BLaER1 (cell line): ENCODE measurements around the gene MCM6.

Experiments
- H3K27ac ChIP-seq: shearing (Covaris generic); formaldehyde crosslinking; 2 replicates; pipeline ENCODE4 v1.8.1; 2022
- H3K27me3 ChIP-seq: shearing (Covaris generic); formaldehyde crosslinking; 2 replicates; pipeline ENCODE4 v1.8.1; 2022
- H3K36me3 ChIP-seq: shearing (Covaris generic); formaldehyde crosslinking; 2 replicates; pipeline ENCODE4 v1.8.1; 2022
- H3K4me1 ChIP-seq: shearing (Covaris generic); formaldehyde crosslinking; 2 replicates; pipeline ENCODE4 v1.8.1; 2022
- H3K4me2 ChIP-seq: shearing (Covaris generic); formaldehyde crosslinking; 2 replicates; pipeline ENCODE4 v1.8.1; 2022
- H3K4me3 ChIP-seq: shearing (Covaris generic); formaldehyde crosslinking; 2 replicates; pipeline ENCODE4 v1.8.1; 2022
- H3K9ac ChIP-seq: shearing (Covaris generic); formaldehyde crosslinking; 2 replicates; pipeline ENCODE4 v1.8.1; 2022
- H3K9me3 ChIP-seq: shearing (Covaris generic); formaldehyde crosslinking; 2 replicates; pipeline ENCODE4 v1.8.1; 2022
- H4K20me1 ChIP-seq: shearing (Covaris generic); formaldehyde crosslinking; 2 replicates; pipeline ENCODE4 v1.8.1; 2022
- Cebpa-rat ChIP-seq: shearing (Covaris generic); IDR thresholded peaks from 2 replicates; pipeline ENCODE4 v1.8.1; 2022

The MCM6 gene

DNA sequence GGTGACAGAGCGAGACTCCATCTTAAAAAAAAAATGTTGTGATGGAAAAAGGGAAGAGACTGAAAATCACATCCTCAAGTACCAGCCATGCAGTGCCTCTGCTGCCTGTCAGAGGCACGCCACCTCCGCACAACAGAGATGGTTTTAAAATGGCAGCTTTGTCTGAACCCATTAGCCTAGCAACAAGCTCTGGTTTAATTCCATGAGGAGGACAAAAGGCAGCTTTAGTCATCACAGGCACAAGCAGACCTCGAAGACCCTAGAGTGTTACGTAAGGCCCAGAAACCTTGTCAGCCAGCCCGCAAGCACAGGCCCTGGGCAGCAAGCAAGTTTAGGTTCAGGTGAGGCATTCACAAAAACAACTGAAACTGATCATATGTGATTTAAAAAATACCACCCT, 49.7 kb downstream of the MCM6 start:
- H4K20me1 ChIP-seq, result no peaks in the 10 kb centered on the region
- H3K4me3 ChIP-seq, result no peak overlapping the region
- H3K9ac ChIP-seq, result no peak overlapping the region
- no peak for TF ChIP-seq Cebpa-rat
- H3K27ac ChIP-seq, result no peak overlapping the region
- peaks cover 18% of the 10 kb centered on the region for H3K4me1 ChIP-seq
- H3K36me3 ChIP-seq, result peaks cover 7% of the 10 kb centered on the region; the same call in 1 of the 2 replicates
- H3K27me3 ChIP-seq, result no peaks in the 10 kb centered on the region
- H3K4me2 ChIP-seq, result no peak overlapping the region; the same call in 1 of the 2 replicates
- peaks cover 22% of the 10 kb centered on the region for H3K9me3 ChIP-seq

- H3K27ac ChIP-seq, result peak overlapping the region; percentile 79
- no peaks in the 10 kb centered on the region for H3K27me3 ChIP-seq
- peak overlapping the region; percentile 61 for H3K9ac ChIP-seq
- peaks cover 7% of the 10 kb centered on the region; the same call in 1 of the 2 replicates for H3K36me3 ChIP-seq
- H4K20me1 ChIP-seq, result no peaks in the 10 kb centered on the region
- H3K4me3 ChIP-seq, result no peak overlapping the region
- no peak for TF ChIP-seq Cebpa-rat
- H3K4me2 ChIP-seq, result peak overlapping the region; percentile 78
- H3K9me3 ChIP-seq, result peaks cover 22% of the 10 kb centered on the region
- peaks cover 18% of the 10 kb centered on the region for H3K4me1 ChIP-seq
These were observed 50.6 kb downstream of the MCM6 start for GRCh38 chr2:135825550-135826176.

DNA sequence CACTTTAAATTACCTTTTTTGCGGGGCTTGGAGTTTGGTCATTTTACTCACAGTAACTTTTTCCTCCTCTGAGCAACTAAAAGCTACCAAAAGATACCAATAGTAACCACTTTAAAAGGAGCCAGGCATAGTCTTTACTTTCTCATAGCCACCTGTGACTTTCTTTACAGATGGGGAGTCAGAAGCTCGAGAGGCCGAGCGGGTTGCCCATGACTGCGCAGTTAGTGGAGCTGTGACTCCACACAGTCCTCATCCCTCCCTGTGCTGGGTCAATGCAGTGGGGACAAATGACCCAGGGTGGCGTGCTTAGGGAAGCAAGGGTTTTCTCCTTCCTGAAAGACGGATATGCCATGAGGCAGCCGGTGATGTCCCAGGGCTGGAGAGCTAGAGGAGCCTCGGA, 51.1 kb downstream of the MCM6 start:
- no peak for TF ChIP-seq Cebpa-rat
- H3K9ac ChIP-seq, result peak overlapping the region; percentile 61
- H3K9me3 ChIP-seq, result peaks cover 22% of the 10 kb centered on the region
- peak overlapping the region; percentile 79 for H3K27ac ChIP-seq
- H3K4me2 ChIP-seq, result peak overlapping the region; percentile 78
- H3K4me3 ChIP-seq, result no peak overlapping the region
- no peaks in the 10 kb centered on the region for H4K20me1 ChIP-seq
- peaks cover 23% of the 10 kb centered on the region for H3K4me1 ChIP-seq
- peaks cover 7% of the 10 kb centered on the region; the same call in 1 of the 2 replicates for H3K36me3 ChIP-seq
- no peaks in the 10 kb centered on the region for H3K27me3 ChIP-seq

GRCh38 chr2:135822855-135823254, 53.4 kb downstream of the MCM6 start:
- Histone ChIP-seq H3K4me1 (peaks cover 28% of the 10 kb centered on the region), H3K27ac (no peak overlapping the region), H3K9ac (no peak overlapping the region), H3K27me3 (no peaks in the 10 kb centered on the region), H3K4me3 (no peak overlapping the region), H3K4me2 (no peak overlapping the region), H3K9me3 (peaks cover 22% of the 10 kb centered on the region), H4K20me1 (no peaks in the 10 kb centered on the region), H3K36me3 (peaks cover 7% of the 10 kb centered on the region; the same call in 1 of the 2 replicates)
- TF ChIP-seq Cebpa-rat, result no peak

DNA sequence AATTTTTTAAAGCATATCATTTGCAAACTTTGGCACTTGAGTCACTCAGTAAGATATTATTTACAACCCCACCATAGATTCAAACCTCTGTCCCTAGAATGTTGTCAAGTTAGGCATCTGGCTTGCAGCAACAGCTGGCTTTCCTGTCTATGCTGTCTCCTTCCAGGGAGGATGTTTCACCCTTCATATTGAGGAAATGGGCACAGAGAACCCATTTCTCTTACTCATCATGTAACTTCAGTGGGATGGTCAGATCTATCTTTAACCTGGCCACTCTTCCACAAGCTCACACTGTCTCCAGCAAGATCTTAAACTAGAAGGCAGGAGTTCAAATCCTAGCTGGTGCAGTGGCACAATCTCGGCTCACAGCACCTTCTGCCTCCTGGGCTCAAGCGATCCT, 55.1 kb downstream of the MCM6 start:
- Histone ChIP-seq H3K27me3 (no peaks in the 10 kb centered on the region; the same call in 1 of the 2 replicates), H3K36me3 (peaks cover 7% of the 10 kb centered on the region; the same call in 1 of the 2 replicates), H4K20me1 (no peaks in the 10 kb centered on the region), H3K27ac (no peak overlapping the region), H3K9ac (no peak overlapping the region), H3K4me2 (no peak overlapping the region), H3K4me3 (no peak overlapping the region), H3K4me1 (peaks cover 23% of the 10 kb centered on the region), H3K9me3 (peaks cover 22% of the 10 kb centered on the region)
- TF ChIP-seq Cebpa-rat, result no peak

- no peak overlapping the region for H3K4me3 ChIP-seq
These were observed 56.1 kb downstream of the MCM6 start for GRCh38 chr2:135820003-135820618.

DNA sequence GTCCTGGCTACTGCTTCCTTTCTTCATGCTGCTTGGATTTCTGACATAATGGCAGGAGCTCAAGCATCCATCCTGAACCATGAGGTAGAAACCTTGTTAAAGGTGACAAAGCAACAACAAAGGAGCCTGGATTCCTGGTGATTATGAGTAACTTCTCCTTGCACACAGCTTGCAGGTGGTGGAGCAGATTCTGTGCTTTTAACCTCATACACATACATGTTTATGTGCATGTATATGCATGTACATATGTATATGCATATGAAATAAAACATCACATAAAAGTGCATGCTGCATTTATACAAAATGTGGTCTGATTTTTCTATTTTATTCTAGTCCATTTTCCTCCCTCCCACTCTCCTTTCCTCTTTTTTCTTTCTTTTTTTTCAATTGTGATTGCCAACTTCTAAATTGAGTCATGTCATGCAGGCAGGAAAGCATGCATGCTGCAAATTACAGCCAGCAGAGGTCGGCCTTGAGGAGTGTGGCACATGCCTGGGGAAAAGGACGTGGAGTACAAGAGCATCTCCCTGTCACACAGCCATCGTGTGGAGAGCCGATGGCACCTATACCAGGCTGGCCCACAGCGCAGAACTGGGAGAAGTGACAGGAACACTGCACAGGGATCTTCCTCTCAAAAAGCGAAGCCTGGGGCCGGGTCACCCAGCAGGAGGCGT, 57.2 kb downstream of the MCM6 start:
- Histone ChIP-seq H3K27me3 (no peaks in the 10 kb centered on the region; the same call in 1 of the 2 replicates), H3K4me1 (peaks cover 10% of the 10 kb centered on the region), H3K36me3 (peaks cover 7% of the 10 kb centered on the region; the same call in 1 of the 2 replicates), H3K4me2 (no peak overlapping the region), H3K4me3 (no peak overlapping the region), H3K9ac (no peak overlapping the region), H4K20me1 (no peaks in the 10 kb centered on the region), H3K27ac (no peak overlapping the region), H3K9me3 (peaks cover 20% of the 10 kb centered on the region)
- no peak for TF ChIP-seq Cebpa-rat

More at GRCh38 chr2:135820003-135820618, 56.1 kb downstream of the MCM6 start:
- peak overlapping the region; percentile 28 for H3K4me2 ChIP-seq
- TF ChIP-seq Cebpa-rat, result no peak
- H4K20me1 ChIP-seq, result no peaks in the 10 kb centered on the region
- H3K9me3 ChIP-seq, result peaks cover 22% of the 10 kb centered on the region
- peak overlapping the region; percentile 47; the same call in 1 of the 2 replicates for H3K27ac ChIP-seq
- H3K36me3 ChIP-seq, result peaks cover 7% of the 10 kb centered on the region; the same call in 1 of the 2 replicates
- peaks cover 12% of the 10 kb centered on the region for H3K4me1 ChIP-seq
- no peaks in the 10 kb centered on the region; the same call in 1 of the 2 replicates for H3K27me3 ChIP-seq
- no peak overlapping the region for H3K9ac ChIP-seq

DNA sequence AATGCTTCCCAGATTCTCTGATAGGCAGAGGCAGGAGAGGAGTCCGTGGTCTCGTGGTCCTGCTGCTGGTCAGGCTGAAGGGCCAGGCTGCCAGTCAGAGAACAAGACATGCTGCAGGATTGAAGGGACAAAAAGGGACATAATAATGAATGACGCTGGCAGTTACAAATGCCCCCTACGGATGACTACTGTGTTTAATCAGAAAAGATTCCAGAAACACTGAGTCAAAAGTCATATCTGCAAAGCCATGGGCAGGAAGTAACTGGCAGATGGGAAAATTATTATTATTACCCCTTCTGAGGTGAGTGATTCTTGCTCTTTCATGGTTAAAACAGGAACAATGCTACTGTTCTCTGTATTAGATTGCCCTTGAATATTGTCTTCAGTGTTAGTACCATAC, 58.3 kb downstream of the MCM6 start:
- Histone ChIP-seq H3K4me2 (no peak overlapping the region), H3K36me3 (no peaks in the 10 kb centered on the region), H3K9ac (no peak overlapping the region), H4K20me1 (no peaks in the 10 kb centered on the region), H3K4me3 (no peak overlapping the region), H3K9me3 (peaks cover 9% of the 10 kb centered on the region), H3K4me1 (peaks cover 10% of the 10 kb centered on the region), H3K27ac (no peak overlapping the region), H3K27me3 (no peaks in the 10 kb centered on the region; the same call in 1 of the 2 replicates)
- TF ChIP-seq Cebpa-rat, result no peak

DNA sequence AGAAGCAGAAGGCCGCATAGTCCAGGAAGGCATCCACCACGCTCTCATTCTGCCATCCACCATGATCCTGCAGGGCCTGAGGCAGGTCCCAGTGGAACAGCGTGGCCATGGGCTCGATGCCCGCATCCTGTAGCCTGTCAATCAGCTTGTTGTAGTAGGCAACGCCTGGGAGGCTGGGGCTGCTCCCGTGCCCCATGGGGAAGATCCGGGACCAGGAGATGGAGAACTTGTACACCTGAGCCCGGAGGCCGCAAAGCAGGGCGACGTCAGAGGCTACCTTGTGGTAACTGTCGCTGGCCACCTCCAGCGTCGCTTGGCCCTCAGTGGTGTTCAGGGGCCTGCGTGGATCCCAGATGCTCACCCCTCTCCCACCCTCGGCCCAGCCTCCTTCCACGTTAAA, 58.8 kb downstream of the MCM6 start:
- Histone ChIP-seq H3K9me3 (peaks cover 4% of the 10 kb centered on the region; the same call in 1 of the 2 replicates), H3K4me3 (no peak overlapping the region), H3K4me1 (peaks cover 10% of the 10 kb centered on the region), H3K9ac (no peak overlapping the region), H3K4me2 (no peak overlapping the region), H3K27ac (no peak overlapping the region), H4K20me1 (no peaks in the 10 kb centered on the region), H3K36me3 (no peaks in the 10 kb centered on the region), H3K27me3 (no peaks in the 10 kb centered on the region; the same call in 1 of the 2 replicates)
- TF ChIP-seq Cebpa-rat, result no peak

DNA sequence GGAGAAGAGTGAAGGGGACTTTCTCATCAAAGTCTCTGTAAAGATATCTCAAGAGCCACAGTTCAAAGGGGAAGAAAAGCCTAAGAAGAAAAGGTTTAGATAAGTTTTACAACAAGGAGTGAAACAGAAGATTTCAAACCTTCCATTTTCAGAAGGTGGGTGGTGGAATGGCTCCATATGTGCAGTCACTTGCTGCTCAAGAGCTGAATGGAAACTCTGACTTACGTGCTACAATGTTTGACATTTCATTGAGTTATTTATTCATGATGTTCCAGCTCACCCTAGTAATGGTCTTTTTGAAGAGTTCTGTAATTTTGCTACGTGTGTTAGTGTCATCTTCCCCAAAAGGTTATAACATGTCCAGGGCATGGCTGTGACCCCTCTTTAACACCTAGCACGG, 61.0 kb downstream of the MCM6 start:
- Histone ChIP-seq H3K9me3 (no peaks in the 10 kb centered on the region), H3K27me3 (no peaks in the 10 kb centered on the region; the same call in 1 of the 2 replicates), H3K4me3 (no peak overlapping the region), H3K36me3 (no peaks in the 10 kb centered on the region), H3K4me1 (peaks cover 7% of the 10 kb centered on the region), H3K9ac (no peak overlapping the region), H3K27ac (no peak overlapping the region), H4K20me1 (no peaks in the 10 kb centered on the region), H3K4me2 (no peak overlapping the region)
- TF ChIP-seq Cebpa-rat, result no peak
